ENCODE measurements around the gene FGD6.
A peak's percentile ranks its signal among the peaks of the same experiment; 100 is the strongest.
"Not testable (repeated sequence)": the region's sequence is repeated elsewhere in the genome, so short reads cannot be mapped to it uniquely, and the experiment has no call there.

FGD6 gene

DNA sequence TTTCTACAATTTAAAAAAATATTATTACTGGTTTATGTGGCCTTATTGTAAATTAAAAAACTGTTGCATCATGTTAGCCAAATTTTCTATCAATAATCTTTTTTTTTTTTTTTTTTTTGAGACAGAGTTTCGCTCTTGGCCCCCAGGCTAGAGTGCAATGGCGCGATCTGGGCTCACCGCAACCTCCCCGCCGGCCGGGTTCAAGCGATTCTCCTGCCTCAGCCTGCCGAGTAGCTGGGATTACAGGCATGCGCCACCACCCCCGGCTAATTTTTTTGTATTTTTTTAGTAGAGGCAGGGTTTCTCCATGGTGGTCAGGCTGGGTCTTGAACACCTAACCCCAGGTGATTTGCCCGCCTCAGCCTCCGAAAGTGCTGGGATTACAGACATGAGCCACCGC is 16.9 kb upstream of the FGD6 start:
- not testable (repeated sequence) for DNase-seq (ENCODE audit: low read depth, low spot score)

- no peak for DNase-seq (ENCODE audit: low read depth, low spot score)
Measured at GRCh38 chr12:95231190-95231589, 13.9 kb upstream of the FGD6 start.

DNA sequence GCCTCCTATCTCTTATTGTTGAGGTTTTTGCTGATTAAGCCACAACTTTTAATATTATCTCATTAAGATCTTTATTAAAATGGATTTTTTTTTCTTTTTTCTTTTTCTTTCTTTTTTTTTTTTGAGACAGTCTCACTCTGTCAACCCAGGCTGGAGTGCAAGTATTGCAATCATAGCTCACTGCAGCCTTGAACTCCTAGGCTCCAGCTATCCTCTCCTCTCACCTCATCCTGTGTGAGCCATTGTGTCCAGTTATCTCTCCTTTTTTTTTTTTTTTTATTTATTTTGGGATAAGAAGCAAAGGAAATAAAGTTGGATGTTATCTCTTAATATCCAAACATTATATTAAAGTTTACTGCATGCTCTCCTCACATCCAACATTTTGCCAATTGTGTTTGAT is 13.0 kb upstream of the FGD6 start:
- no peak for DNase-seq (ENCODE audit: low read depth, low spot score)

DNA sequence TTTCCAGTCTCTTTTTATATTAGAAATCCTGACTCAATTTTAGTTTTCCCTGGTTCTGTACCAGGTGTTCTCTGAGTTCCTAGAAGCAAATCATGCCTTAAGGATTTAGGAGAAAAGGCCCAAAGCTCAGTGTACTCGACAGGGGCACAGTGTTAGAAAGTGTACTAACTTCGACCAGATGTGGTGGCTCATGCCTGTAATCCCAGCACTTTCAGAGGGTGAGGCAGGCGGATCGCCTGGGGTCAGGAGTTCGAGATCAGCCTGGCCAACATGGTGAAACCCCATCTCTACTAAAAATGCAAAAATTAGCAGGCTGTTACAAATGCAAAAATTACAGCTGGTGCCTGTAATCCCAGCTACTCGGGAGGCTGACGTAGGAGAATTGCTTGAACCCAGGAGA is 12.4 kb upstream of the FGD6 start:
- DNase-seq (ENCODE audit: low read depth, low spot score): no peak

DNA sequence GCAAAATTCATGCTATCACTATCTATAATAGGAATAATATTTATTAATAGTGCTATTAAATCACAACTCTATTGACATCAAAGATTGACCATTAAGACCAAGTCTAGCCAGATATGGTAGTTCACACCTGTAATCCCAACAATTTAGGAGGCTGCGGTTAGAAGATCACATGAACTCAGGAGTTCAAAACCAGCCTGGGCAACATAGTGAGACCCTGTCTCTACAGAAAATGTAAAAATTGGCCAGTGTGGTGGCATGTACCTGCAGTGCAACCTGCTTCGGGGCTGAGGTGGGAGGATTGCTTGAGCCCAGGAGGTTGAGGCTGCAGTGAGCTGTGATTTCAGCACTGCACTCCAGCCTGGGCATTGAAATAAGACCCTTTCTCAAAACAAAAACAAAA is 11.3 kb upstream of the FGD6 start:
- no peak for DNase-seq (ENCODE audit: low read depth, low spot score)

- DNase-seq (ENCODE audit: low read depth, low spot score): no peak
Measured at GRCh38 chr12:95227818-95228356, 10.6 kb upstream of the FGD6 start.

DNA sequence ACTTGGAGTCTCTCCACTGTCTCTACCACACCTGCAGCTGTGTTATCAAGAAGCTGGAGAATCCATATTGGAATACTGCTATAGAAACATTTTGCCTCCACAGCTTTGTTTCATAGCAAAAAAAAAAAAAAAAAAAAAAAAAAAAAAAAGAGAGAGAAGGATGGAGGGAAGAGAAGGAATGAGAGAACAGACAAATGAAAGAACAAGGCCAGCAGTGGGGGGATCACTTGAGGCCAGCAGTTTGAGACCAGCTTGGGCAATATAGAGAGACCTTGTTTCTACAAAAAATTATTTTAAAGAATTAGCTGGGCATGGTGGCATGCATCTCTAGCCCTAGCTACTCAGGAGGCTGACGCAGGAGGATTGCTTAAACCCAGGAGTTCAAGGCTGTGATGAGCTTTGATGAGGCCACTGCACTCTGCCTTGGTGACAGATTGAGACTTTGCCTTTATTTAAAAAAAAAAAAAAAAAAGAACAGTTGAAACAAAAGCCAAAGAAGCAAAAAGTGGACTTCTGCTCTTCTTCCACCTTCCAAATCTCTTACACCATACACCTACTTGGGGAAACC is 8.5 kb upstream of the FGD6 start:
- DNase-seq (ENCODE audit: low read depth, low spot score): no peak

- DNase-seq (ENCODE audit: low read depth, low spot score): no peak
Measured at GRCh38 chr12:95224202-95225170, 7.2 kb upstream of the FGD6 start.

- DNase-seq (ENCODE audit: low read depth, low spot score): no peak
Measured at GRCh38 chr12:95220726-95221125, 3.5 kb upstream of the FGD6 start.

GRCh38 chr12:95220190-95220589 is 2.9 kb upstream of the FGD6 start:
- DNase-seq (ENCODE audit: low read depth, low spot score): no peak

GRCh38 chr12:95218150-95219133 is 1.2 kb upstream of the FGD6 start:
- DNase-seq (ENCODE audit: low read depth, low spot score): no peak

DNA sequence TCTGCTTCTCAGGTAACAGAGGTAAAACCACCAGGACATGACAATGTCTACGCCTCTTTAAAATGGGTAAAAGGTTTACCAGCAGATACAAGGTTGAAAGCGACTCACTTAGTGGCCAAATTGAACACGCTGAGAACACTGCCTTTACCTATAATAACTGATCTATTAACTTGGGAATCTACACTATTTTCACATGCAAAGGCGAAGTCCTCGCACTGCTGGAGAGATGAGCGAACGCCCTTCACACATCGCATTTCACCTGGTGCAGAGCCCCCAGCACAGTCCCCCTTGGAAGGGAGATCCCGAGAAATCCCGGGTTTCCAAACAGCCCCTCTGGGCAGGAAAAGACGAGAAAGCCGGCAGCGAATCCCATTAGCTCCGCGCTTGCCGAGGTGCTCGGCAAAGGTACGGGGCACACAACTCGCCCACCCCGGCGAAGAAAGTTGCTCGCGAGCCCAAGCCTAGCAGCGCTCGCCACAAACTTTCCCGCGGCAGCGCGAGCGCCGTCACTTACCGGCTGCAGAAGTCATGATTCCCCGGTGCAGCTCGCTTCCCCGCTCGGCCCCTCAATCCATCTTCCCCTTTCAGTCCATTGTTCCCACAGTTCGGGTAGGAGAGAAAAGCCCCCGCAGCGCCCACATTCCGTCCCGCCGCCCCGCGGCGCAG is 423 bp downstream of the FGD6 start:
- DNase-seq (ENCODE audit: low read depth, low spot score): no peak

DNA sequence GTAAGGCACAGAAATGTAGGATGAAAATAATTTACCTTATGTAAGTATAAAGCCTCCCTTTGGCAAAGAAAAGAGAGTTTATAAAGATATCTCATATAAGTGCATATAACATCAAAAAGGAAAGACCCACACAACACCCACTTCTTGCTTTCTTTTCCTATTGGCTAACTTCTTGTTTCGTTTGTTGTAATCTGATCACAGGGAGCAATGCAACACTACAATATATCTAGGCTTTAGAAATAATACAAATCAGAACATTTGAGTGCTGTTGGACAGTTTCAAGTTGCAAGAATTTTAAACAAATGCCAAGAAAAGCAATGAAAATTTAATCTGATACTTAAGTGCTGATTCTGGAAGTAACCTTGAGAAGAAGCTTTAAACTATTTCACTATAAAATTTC is 1.3 kb downstream of the FGD6 start:
- DNase-seq (ENCODE audit: low read depth, low spot score): no peak

DNA sequence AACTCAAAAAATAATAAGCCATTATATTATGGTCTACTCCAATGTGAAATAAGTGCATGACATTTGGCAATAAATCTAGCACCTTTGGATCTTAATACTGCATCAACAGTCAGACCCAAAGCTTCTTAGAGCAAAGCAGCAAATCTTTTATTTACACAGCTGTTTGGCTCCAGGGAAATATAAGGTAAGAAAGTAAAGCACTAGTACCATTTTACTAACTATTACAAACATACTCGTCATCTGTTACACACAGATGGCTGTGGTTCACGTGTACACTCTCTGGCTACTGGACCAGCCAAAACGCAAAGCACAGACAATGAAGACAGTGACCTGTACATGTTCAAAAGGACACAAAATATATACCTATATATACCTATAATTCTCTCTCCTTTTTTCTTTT is 2.8 kb downstream of the FGD6 start:
- DNase-seq (ENCODE audit: low read depth, low spot score): no peak

GRCh38 chr12:95213928-95214327 is 3.3 kb downstream of the FGD6 start:
- no peak for DNase-seq (ENCODE audit: low read depth, low spot score)

- DNase-seq (ENCODE audit: low read depth, low spot score): no peak
Measured at GRCh38 chr12:95213119-95213518, 4.1 kb downstream of the FGD6 start.

DNA sequence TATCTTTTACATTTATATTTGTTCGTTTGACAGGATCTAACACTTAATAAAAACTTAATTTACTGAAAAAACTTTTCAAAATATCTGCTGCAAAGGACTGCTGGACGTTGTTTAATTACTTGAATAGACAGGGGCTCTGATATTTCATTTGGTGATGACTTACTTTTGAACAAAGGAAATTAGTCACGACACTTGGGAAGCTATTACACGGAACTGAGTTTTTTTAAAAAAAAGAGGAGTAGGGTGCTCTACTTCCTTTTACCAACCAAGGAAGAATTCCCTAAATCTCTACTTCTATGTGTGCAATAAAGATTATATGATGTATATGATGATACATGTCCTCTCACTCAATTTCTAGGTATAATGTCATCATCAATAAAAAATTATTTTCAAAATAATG is 4.7 kb downstream of the FGD6 start:
- no peak for DNase-seq (ENCODE audit: low read depth, low spot score)

GRCh38 chr12:95208678-95209077 is 8.6 kb downstream of the FGD6 start:
- no peak for DNase-seq (ENCODE audit: low read depth, low spot score)

DNA sequence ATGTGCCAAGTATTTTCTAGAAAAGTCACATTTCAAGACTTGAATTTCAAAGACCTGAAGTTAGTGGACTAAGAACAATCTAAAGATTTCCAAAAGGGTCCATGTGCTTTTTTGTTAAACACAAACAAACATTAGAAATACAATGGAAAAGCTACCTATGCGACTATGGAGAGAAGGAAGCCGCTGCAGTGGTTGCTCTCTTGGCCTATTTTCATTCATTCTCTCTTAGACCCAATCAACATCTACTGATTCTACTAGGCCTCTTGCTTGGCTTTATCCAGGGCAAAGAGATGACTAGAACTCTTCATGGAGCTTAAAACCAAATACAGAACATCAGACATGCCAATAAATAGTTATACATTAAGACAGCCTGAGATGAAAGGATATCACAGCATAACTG is 9.9 kb downstream of the FGD6 start:
- DNase-seq (ENCODE audit: low read depth, low spot score): no peak

DNA sequence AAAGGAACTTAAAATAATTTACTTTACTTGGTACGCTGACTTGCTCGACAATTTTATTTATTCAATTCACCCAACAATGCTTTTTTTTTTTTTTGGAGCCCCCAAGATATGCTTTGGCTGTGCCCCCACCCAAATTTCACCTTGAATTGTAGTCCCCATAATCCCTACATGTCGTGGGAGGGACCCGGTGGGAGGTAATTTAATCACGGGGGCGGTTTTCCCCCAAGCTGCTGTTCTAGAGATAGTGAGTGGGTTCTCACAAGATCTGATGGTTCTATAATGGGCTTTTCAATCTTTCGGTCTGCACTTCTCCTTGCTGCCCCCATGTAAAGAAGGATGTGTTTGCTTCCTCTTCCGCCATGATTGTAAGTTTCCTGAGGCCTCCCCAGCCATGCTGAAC is 10.4 kb downstream of the FGD6 start:
- DNase-seq (ENCODE audit: low read depth, low spot score): no peak

- peak; percentile 77 for DNase-seq (ENCODE audit: low read depth, low spot score)
Measured at GRCh38 chr12:95205685-95206084, 11.6 kb downstream of the FGD6 start.
